GM19023 (cell line): Measurements from ENCODE around the gene CSNK2B.
A peak's percentile ranks its signal among the peaks of the same experiment; 100 is the strongest.

Experiments
- ATAC-seq: cut with Tn5 transposase; IDR thresholded peaks from one replicate; pipeline ENCODE4 v1.9.1; 2021; ENCODE audit warnings: mild to moderate bottlenecking, moderate library complexity; ENCODE audit not compliant: unreplicated experiment

CSNK2B gene

DNA sequence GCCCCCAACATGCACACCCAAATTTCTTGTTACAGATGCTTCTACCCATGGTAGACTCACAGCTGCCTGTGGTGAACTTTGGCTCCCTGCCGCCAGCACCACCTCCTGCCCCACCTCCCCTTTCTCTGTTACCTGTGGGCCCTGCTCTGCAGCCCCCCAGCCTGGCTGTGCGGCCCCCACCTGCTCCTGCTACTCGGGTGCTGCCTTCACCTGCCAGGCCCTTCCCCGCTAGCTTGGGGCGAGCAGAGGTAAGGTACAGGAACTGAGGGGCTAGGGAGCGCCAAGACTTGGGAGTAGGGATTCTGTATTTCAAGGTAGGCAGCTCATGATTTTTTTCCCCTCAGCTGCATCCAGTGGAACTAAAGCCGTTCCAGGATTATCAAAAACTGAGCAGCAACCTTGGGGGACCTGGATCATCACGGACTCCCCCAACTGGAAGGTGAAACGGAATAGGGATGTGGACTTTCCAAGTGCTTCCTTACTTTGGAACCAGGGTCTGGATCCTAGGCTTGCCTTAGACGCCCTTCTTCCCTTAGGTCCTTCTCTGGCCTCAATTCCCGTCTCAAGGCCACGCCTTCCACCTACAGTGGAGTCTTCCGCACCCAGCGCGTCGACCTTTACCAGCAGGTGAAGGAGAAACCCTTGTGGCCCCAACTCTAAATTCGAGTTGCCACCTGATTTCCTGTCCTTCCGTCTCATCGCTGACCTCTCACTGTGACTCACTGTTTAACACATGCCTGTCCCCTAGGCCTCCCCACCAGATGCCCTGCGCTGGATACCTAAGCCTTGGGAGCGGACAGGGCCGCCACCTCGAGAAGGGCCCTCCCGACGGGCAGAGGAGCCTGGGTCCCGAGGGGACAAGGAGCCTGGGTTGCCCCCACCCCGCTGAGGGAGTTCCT is 28.9 kb upstream of the CSNK2B start:
- no peak for ATAC-seq

DNA sequence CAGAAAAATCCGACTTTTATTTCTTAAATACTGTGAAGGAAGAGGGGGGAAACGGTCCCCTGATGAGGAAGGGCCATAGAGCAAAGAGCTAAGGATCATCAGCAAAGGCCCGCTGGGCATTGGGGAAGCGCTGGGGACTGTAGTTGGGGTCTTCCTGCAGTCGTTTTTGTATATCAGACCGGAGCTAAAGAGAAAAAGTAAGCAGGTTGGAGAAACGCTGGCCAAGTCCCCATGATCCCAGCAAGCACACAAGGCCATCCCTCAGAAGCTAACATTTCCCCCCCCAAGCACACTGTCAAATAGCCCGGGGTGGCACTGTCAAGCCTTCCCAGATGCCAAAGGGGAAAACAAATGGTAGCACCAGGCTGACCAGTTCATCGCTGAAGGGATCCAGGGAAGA is 26.8 kb upstream of the CSNK2B start:
- no peak for ATAC-seq

GRCh38 chr6:31639449-31639861 is 26.4 kb upstream of the CSNK2B start:
- ATAC-seq = no peak

DNA sequence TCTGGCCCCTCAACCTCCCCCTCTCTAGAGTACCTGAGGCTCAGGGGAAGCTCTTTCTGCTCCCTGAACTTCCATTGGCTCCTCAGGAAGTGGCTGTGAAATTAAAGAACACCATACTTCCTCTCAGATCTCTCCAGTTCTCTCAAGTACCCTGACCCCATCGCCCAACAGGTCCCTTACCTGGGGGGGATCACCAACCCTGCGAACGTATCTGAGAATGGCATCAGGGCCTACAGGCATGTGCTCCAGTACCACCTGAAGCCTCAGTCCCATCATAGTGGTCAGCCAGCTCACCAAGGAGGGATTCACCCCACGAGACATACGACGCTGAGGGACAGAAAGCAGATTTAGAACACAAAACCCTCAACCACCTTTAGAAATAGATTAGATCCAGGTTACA is 25.3 kb upstream of the CSNK2B start:
- ATAC-seq = no peak

- ATAC-seq = no peak
Observed at GRCh38 chr6:31641370-31641769, 24.5 kb upstream of the CSNK2B start.

- no peak for ATAC-seq
Observed at GRCh38 chr6:31642798-31643570, 22.9 kb upstream of the CSNK2B start.

DNA sequence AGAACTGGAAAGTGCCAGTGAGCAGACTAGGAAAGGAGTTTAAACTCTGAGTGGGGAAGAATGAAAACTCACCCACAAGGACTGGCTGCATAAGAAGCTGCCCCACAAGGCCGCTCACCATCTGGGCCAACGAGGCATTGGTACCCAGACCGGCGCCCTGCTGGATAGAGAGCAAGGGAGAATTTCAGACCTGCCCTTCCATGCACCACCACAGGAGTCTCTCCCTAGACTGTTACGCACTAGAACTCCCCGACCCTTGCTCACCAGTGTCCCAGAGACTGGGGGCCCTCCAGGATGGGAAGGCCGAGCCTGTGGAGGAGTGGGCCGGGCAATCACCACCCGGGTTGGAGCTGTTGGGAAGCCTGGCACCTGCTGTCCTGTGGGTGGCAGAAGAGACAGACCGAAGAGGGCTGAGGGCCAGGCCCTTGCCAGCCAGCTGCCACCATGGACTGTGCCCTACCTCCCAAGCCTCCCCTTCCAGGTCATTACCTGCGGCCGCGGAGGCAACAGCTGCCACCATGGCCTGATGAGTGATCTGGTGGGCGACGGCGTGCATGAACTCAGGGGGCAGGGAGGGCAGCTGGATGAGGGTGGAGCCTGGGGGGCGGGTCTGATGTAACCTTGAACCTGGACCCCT is 21.9 kb upstream of the CSNK2B start:
- ATAC-seq = no peak

- ATAC-seq = no peak
Observed at GRCh38 chr6:31645325-31645724, 20.6 kb upstream of the CSNK2B start.

- peak; percentile 18 for ATAC-seq
Observed at GRCh38 chr6:31651602-31652191, 14.2 kb upstream of the CSNK2B start.

DNA sequence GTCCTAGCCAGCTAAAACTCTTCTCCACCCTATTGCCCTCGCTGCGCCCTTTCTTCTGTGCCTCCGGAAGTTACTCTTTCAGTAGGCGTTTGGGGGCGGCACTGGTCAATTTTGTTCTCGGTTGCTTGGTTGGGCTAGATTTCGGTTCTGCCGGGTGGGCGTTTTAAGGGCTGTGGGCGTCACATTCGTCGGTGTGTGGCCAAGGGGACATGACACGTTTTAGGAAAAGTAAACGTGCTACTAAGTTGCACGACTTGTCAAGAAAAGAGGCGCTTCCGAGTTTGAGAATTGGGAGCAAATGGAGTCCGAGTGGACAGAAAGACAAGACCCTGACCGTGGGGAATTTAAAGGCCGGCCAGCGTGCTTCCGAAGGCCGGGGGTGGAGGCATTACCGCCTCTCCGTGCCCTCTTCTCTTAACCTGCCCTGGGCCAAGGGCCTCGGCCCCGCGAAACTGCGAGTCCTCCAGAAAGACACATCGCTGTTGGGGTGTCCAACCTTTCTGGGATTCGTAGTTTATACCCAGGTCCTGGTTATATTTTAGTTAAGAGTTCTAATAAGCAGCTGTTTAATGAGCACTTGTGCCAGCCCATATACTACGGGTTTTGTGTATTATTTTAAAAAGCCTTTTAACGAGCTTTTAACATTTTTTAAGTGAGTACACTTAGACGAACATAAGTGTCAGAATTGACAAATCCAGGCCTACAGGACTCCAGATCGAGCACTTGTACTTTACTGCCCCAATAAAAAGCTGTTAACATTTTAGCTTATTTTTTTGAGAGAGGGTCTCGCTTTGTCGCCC is 12.8 kb upstream of the CSNK2B start:
- peak; percentile 61 for ATAC-seq

DNA sequence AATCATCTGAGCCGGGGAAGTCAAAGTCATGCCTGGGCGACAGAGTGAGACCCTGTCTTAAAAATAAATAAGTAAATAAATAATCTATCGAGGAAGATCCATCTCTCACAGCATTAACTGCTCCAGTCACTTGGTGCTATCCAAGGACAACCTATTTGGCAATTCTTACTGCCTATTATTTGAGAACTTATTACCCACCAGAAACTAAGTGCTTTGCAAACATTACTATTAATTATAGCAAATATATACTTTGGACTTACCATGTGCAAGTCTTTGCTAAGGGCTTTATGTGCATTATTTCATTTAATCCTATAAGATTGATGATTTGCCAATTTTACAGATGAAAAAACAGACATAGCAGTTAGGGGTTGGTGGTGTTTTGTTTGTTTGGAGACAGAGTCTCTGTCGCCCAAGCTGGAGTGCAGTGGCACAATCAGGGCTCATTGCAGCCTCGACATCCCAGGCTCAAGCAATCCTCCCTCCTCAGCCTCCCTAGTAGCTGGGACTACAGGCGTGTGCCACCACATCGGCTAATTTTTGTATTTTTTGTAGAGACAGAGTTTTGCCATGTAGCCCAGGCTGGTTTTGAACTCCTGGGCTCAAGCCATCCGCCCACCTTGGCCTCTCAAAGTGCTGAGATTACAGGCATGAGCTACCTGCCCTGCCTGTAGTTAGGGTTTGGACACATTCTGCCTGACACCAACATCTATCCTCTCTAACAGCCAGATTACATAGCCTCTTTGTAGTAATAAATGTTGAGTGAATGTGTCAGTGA is 11.1 kb upstream of the CSNK2B start:
- no peak for ATAC-seq

DNA sequence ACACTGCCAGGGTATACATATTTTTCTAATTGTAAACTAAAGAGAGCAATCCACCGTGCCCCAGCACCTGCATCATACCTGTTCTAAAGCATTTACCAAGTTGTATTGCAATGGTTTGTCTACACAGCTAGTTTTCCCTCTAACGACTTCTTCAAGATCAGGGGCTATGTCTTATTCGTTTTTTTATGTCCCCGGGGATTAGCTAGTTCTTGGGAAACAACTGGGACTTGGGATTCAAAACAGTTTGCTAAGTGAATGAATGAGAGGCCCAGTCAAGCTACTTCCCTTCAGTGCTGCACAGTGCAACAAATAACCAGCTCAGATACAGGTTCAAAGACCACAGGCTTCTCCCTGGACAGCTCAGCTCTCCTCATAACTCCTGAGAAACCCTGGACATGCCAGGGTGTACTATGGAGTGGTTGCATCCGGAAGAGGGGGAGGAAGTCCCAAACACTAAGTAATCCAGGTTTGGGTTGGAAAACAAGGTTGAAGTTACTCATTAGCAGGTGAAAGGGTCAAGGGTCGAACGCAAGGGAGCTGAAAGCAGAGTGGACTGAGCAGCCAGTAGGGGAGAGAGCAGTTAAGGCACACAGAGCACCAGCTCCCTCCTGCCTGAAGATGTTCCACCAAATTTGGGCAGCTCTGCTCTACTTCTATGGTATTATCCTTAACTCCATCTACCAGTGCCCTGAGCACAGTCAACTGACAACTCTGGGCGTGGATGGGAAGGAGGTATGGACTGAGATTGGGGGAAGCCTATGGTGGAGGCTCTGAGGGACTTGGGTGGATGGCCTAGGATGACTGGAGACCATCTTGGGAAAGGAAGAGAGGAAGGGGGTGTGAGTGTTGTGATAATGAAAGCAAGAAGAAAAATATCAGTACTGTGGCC is 10.3 kb upstream of the CSNK2B start, which contains the start of gene APOM:
TSS of gene APOM (plus strand) at position 546 of the 889 bp plus-strand sequence. CDS start at position 619, 73 bp downstream.
- no peak for ATAC-seq

DNA sequence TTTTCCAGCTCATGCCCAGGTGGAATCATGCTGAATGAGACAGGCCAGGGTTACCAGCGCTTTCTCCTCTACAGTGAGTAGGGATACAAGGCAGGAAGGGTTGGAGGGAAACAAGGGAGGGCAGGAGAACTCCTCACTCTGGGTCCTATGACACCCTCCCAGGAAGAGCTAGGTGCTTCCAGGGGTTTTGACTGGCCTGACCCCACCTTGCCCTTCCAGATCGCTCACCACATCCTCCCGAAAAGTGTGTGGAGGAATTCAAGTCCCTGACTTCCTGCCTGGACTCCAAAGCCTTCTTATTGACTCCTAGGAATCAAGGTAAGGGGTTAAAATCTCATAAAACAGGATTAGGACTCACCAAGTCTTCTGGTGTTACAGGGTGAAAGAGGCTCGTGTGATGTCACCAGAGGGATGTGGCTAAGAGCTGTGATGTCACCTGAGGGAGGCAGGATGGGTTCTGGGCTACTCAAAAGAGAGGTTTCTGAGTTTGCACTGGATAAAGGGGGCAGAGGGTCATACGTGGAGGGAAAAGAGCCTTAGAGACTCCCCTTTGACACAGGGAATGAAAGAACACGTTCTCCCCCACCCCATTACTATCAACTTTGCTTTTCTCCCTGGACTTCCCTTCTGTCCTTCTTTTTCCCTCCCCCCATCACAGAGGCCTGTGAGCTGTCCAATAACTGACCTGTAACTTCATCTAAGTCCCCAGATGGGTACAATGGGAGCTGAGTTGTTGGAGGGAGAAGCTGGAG is 8.3 kb upstream of the CSNK2B start:
- no peak for ATAC-seq

GRCh38 chr6:31658158-31658688 is 7.7 kb upstream of the CSNK2B start:
- no peak for ATAC-seq

DNA sequence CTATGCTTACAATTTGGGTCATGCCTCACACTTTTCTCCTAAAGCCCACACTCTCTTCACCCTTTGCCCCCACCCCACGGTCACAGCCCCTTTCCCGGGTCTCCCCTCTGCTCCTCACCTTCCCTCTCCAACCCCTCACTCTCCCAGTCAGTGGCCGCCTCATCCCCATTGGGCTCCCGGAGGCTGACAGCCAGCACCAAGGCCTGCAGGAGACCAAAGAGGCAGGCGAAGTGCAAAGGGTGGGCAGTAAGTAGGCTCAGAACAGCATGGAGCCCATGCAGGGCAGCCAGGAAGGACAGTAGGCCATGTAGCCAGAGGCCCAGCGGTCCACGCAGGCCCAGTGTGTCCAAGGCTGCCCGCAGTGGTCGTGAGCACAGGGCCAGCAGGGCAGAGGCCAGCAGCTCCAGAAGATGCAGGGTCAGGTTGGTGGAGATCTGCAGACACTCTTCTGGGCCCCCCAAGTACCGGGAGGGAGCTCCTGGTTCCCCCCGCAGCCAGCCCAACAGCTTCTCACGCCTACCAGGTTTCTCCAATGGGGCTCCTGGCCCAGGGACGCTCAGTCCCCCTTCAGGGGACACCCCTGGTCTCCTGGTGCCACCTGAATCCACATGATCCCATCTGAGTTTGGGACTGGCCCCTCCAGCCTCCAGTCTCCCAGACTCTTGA is 6.8 kb upstream of the CSNK2B start:
- ATAC-seq = no peak

- ATAC-seq = no peak
Observed at GRCh38 chr6:31659649-31660380, 6.1 kb upstream of the CSNK2B start.
